ENCODE results near the gene FAM131A. TPM values are rescaled to one million over a fixed set of nuclear protein-coding genes. Genes with fewer than 3 reads are reported as not detected.
A peak's percentile ranks its signal among the peaks of the same experiment; 100 is the strongest.

The FAM131A gene
- total and polyA plus RNA-seq, 2 of the 4 experiments (the other 2 are of a cell fraction) = 10.8 to 19.5 TPM

DNA sequence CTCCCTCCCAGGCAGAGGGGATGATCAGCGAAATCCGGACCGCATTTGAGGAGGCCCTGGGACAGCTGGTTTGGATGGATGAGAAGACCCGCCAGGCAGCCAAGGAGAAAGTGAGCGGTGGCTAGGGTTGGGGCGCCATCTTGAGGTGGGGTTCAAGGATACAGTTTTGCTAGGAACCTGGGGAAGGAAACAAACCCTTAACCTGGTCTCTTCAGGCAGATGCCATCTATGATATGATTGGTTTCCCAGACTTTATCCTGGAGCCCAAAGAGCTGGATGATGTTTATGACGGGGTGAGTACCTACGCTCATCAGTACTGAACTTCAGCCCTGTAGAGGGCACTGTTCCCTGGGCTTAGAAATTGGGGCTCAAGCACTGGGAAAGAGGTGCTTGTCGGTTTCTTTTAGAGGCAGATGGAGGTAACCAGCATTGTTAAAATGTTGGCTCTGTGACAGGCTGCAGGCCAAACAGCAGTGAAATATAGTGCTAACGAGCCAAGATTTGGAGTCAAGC is 47.9 kb upstream of the FAM131A start:
- no peak overlapping the region for H2AK5ac ChIP-seq (ENCODE audit: low read depth, low read length)
- H2BK15ac ChIP-seq (ENCODE audit: low read depth, low read length) = no peak overlapping the region
- H3K27ac ChIP-seq (ENCODE audit: insufficient read depth, low read length) = no peak overlapping the region
- no peak overlapping the region for H3K23ac ChIP-seq (ENCODE audit: low read depth, low read length)
- H2AK9ac ChIP-seq (replicated peaks; ENCODE audit: low read depth, low read length, poor library complexity) = no peak overlapping the region
- no peak overlapping the region for H3K18ac ChIP-seq (ENCODE audit: low read depth, low read length)
- intact Hi-C loops (cut with micrococcal nuclease) (loop anchor here (1.0 to 5.0 kb wide), 3 partner anchors 62 to 394 kb away; partner anchors contain the start of gene VWA5B2), in situ Hi-C loops (cut with MboI; ENCODE audit: low sequenced_read_pairs) (loop anchor here (10.0 kb wide), 1 partner anchor 395 kb away; no protein-coding TSS in a partner anchor), dilution Hi-C loops (cut with HindIII; ENCODE audit: low sequenced_read_pairs, unreplicated experiment) (no loop called here)
- no peak overlapping the region for H4K5ac ChIP-seq (ENCODE audit: low read depth, low read length)
- H2AFZ ChIP-seq (replicated peaks; ENCODE audit: low read length, poor library complexity) = peak overlapping the region; percentile 51
- no peak overlapping the region for H3K4me2 ChIP-seq (ENCODE audit: low read depth, low read length)
- no peak overlapping the region for H3K4me3 ChIP-seq (ENCODE audit: insufficient read depth, low read depth, low read length)
- no peaks in the 10 kb centered on the region for H4K20me1 ChIP-seq (ENCODE audit: insufficient read depth, low read length)
- H3K9me1 ChIP-seq (ENCODE audit: insufficient read depth, low read length) = no peaks in the 10 kb centered on the region
- TF ChIP-seq RAD21 (IDR thresholded peaks at IDR 0.05; ENCODE audit: low read length) = peak; percentile 82
- TF ChIP-seq SMC3 (IDR thresholded peaks at IDR 0.05; ENCODE audit: low read depth, low read length) = peak; percentile 50
- TF ChIP-seq, protein P1, sequence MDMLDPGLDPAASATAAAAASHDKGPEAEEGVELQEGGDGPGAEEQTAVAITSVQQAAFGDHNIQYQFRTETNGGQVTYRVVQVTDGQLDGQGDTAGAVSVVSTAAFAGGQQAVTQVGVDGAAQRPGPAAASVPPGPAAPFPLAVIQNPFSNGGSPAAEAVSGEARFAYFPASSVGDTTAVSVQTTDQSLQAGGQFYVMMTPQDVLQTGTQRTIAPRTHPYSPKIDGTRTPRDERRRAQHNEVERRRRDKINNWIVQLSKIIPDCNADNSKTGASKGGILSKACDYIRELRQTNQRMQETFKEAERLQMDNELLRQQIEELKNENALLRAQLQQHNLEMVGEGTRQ (IDR thresholded peaks at IDR 0.05; ENCODE audit: low read depth, low read length) = no peak
- no peak for TF ChIP-seq MAFK (IDR thresholded peaks at IDR 0.05; ENCODE audit: low read depth, low read length)
- TF ChIP-seq, protein P2, sequence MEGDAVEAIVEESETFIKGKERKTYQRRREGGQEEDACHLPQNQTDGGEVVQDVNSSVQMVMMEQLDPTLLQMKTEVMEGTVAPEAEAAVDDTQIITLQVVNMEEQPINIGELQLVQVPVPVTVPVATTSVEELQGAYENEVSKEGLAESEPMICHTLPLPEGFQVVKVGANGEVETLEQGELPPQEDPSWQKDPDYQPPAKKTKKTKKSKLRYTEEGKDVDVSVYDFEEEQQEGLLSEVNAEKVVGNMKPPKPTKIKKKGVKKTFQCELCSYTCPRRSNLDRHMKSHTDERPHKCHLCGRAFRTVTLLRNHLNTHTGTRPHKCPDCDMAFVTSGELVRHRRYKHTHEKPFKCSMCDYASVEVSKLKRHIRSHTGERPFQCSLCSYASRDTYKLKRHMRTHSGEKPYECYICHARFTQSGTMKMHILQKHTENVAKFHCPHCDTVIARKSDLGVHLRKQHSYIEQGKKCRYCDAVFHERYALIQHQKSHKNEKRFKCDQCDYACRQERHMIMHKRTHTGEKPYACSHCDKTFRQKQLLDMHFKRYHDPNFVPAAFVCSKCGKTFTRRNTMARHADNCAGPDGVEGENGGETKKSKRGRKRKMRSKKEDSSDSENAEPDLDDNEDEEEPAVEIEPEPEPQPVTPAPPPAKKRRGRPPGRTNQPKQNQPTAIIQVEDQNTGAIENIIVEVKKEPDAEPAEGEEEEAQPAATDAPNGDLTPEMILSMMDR (conservative IDR thresholded peaks at IDR 0.05; ENCODE audit: low read depth, low read length) = peak; percentile 65
- TF ChIP-seq RCOR1 (IDR thresholded peaks at IDR 0.05; ENCODE audit: insufficient replicate concordance, low read length) = no peak
- TF ChIP-seq CHD1 (IDR thresholded peaks at IDR 0.05; ENCODE audit: low read depth, low read length) = no peak
- TF ChIP-seq FOS (IDR thresholded peaks at IDR 0.05; ENCODE audit: low read depth, low read length) = no peak
- TF ChIP-seq, protein P3, sequence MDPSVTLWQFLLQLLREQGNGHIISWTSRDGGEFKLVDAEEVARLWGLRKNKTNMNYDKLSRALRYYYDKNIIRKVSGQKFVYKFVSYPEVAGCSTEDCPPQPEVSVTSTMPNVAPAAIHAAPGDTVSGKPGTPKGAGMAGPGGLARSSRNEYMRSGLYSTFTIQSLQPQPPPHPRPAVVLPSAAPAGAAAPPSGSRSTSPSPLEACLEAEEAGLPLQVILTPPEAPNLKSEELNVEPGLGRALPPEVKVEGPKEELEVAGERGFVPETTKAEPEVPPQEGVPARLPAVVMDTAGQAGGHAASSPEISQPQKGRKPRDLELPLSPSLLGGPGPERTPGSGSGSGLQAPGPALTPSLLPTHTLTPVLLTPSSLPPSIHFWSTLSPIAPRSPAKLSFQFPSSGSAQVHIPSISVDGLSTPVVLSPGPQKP (IDR thresholded peaks at IDR 0.05; ENCODE audit: borderline replicate concordance, low read depth, low read length) = no peak
- 18% methylated on average over 2 of the region's 10 CpGs; no CpG with 5 or more reads in 1 of the 2 experiments for WGBS, 2 experiments (ENCODE audit: extremely low coverage in 2 of 2, insufficient read length in 1 of 2)
- H3K14ac ChIP-seq (replicated peaks; ENCODE audit: low read depth, low read length) = no peak overlapping the region
- no peak overlapping the region for H2BK20ac ChIP-seq (ENCODE audit: low read depth, low read length)
- no peaks in the 10 kb centered on the region for H3K4me1 ChIP-seq (ENCODE audit: control insufficient read depth, insufficient read depth, low read length)
- H2BK120ac ChIP-seq (ENCODE audit: low read depth, low read length) = no peak overlapping the region
- H3K27me3 ChIP-seq (ENCODE audit: control insufficient read depth, insufficient read depth, low read length) = peaks cover 24% of the 10 kb centered on the region
- no peak overlapping the region for H3K9ac ChIP-seq (ENCODE audit: low read depth, low read length)
- ChIA-PET POLR2A (ENCODE audit: unreplicated experiment) (no interaction called here), CTCF (interaction anchor here (0.6 to 1.1 kb wide), 4 partner anchors 10 to 72 kb away, joined by 3 read pairs; partner anchors contain the start of genes CLCN2 and POLR2H)
- no peaks in the 10 kb centered on the region for H3K9me3 ChIP-seq (ENCODE audit: control insufficient read depth, insufficient read depth, low read length)
- H3K79me1 ChIP-seq (ENCODE audit: low read depth in 1 of 2, low read length in 2 of 2) = no peaks in the 10 kb centered on the region
- no peak overlapping the region for H4K91ac ChIP-seq (ENCODE audit: insufficient read depth, low read depth, low read length)
- peak; percentile 79 for ATAC-seq (ENCODE audit: low read depth)
- no peak overlapping the region for H3K56ac ChIP-seq (ENCODE audit: extremely low read depth, insufficient read depth, low read length)
- H4K8ac ChIP-seq (ENCODE audit: low read depth in 2 of 2, low read length in 2 of 2) = no peak overlapping the region
- no TSS peak for BruUV-seq (replicated peaks)
- H3K4ac ChIP-seq (ENCODE audit: low read depth, low read length) = no peak overlapping the region
- no peaks in the 10 kb centered on the region for H3K36me3 ChIP-seq (ENCODE audit: control insufficient read depth, insufficient read depth, low read length)
- peak; percentile 38 for DNase-seq
- no peak overlapping the region for H2BK5ac ChIP-seq (ENCODE audit: low read depth, low read length, poor library complexity, severe bottlenecking)

Data from IMR-90 (cell line).